Effector memory CD4-positive, alpha-beta T cell (primary cell): ENCODE measurements around the gene OGFOD1.
"Not testable (repeated sequence)": the region's sequence is repeated elsewhere in the genome, so short reads cannot be mapped to it uniquely, and the experiment has no call there.

ENCODE experiments used
- DNase-seq, 3 donors: peaks; one replicate each; pipeline ENCODE4 v3.0.0-alpha.2; 2020
- H3K27ac ChIP-seq: 2 replicates; pipeline ENCODE4 v1.7.0; 2013; ENCODE audit warnings: mild to moderate bottlenecking, low read length, moderate library complexity; ENCODE audit not compliant: insufficient read depth, poor library complexity, severe bottlenecking
- H3K27me3 ChIP-seq: replicated peaks from 2 replicates; pipeline ENCODE4 v1.7.0; 2013; ENCODE audit warnings: mild to moderate bottlenecking, low read length; ENCODE audit not compliant: insufficient read depth, control insufficient read depth, poor library complexity, severe bottlenecking
- H3K36me3 ChIP-seq: 2 replicates; pipeline ENCODE4 v1.7.0; 2013; ENCODE audit warnings: mild to moderate bottlenecking, low read length, moderate library complexity; ENCODE audit not compliant: control insufficient read depth, insufficient read depth
- H3K4me1 ChIP-seq: 2 replicates; pipeline ENCODE4 v1.7.0; 2013; ENCODE audit warnings: low read length, mild to moderate bottlenecking; ENCODE audit not compliant: control insufficient read depth, insufficient read depth, poor library complexity, severe bottlenecking
- H3K4me3 ChIP-seq: 2 replicates; pipeline ENCODE4 v1.7.0; 2013; ENCODE audit warnings: low read length, low read depth, mild to moderate bottlenecking; ENCODE audit not compliant: insufficient read depth, poor library complexity, severe bottlenecking
- H3K9me3 ChIP-seq: 2 replicates; pipeline ENCODE4 v1.7.0; 2013; ENCODE audit warnings: mild to moderate bottlenecking, low read length, moderate library complexity; ENCODE audit not compliant: control insufficient read depth

Gene OGFOD1

DNA sequence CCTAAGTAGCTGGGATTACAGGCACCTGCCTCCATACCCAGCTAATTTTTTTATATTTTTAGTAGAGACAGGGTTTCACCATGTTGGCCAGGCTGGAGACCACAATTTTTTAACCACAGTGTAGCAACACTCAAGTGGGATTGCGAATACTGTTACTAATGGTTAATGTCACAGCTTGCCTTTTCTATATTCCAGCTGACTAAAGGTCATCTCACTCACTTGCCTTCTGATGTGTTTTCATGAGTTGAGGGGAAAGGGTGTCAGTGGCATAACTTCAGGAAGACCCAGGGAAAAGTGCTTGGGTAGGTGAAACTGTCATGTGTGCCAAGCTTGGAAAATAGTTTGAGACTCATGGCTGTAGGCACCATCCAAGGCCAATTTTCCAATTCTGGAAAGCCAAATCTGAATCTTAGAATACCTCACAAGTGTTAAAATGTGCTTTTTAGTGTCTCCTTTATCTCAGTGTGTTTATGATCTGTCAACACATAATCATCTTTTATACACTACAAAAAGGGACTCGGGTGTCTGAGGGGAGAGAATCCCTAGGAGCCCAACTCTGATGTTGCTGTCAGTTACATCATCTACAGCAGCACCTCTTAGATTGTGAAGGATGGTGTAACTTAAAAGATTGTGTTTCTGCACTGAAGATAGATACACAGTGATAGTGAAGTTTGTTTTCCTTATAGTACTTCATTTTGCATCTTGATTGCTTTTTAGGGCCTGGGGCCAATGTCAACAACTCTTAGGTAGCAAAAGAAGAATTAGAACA, 27.1 kb downstream of the OGFOD1 start:
- no peaks in the 10 kb centered on the region for H3K9me3 ChIP-seq
- H3K27ac ChIP-seq, result no peak overlapping the region
- H3K4me3 ChIP-seq, result no peak overlapping the region
- no peaks in the 10 kb centered on the region for H3K4me1 ChIP-seq
- DNase-seq, result no peak
- peaks cover 42% of the 10 kb centered on the region for H3K36me3 ChIP-seq
- H3K27me3 ChIP-seq, result no peaks in the 10 kb centered on the region

DNA sequence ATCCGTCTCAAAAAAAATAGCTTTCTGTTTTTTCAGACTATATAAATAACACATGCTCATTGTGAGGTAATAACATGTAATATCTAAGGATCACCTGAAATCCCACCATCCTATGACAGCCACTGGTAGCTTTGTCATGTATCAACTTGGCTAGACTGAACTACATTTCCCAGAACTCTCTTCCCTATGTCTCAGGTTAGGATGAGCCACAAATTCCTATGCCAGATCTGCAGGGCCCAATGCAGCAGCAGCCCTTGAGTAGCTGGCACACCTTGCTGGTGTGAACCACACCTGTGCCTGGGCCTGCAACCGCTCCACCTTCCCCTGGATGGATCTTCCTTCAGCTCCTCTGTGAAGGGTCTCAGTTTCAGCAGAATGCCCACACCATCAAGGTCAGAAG, 28.1 kb downstream of the OGFOD1 start:
- Histone ChIP-seq H3K4me3 (no peak overlapping the region), H3K27ac (no peak overlapping the region), H3K27me3 (no peaks in the 10 kb centered on the region), H3K36me3 (peaks cover 40% of the 10 kb centered on the region), H3K9me3 (no peaks in the 10 kb centered on the region), H3K4me1 (no peaks in the 10 kb centered on the region)
- no peak for DNase-seq

DNA sequence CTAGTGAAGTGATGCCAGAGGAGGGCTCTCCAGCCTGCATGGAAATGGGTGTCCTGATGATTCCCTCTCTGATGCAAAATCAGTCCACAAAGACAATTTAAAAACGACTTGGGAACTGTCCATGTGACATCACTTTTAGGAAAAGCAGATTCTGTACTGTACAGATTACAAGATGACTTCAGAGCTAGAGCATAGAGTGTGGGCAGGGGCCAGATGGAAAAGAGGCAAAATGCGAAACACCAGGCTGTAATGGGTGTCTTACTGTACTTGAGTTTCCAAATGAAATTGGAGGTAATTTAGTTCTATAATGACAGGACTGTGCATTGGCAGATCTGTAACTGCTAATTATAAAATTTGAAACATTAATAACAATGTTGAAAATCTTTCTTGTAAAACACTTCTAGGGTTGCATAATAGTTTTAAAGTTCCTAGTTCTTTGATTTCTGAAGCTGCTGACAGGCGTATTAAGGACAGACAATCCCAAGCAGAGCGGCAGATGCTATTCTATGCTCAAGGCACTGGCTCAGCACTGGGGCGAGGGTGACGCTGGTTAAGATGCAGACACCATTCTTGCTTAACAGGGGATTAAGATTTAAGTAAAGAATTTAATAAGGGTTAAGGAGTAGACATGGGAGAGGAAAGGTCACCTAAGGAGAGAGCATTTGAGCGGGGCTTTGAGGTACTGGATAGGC, 29.6 kb downstream of the OGFOD1 start:
- Histone ChIP-seq H3K36me3 (peaks cover 28% of the 10 kb centered on the region), H3K27me3 (no peaks in the 10 kb centered on the region), H3K27ac (no peak overlapping the region), H3K9me3 (no peaks in the 10 kb centered on the region), H3K4me3 (no peak overlapping the region), H3K4me1 (no peaks in the 10 kb centered on the region)
- no peak for DNase-seq

DNA sequence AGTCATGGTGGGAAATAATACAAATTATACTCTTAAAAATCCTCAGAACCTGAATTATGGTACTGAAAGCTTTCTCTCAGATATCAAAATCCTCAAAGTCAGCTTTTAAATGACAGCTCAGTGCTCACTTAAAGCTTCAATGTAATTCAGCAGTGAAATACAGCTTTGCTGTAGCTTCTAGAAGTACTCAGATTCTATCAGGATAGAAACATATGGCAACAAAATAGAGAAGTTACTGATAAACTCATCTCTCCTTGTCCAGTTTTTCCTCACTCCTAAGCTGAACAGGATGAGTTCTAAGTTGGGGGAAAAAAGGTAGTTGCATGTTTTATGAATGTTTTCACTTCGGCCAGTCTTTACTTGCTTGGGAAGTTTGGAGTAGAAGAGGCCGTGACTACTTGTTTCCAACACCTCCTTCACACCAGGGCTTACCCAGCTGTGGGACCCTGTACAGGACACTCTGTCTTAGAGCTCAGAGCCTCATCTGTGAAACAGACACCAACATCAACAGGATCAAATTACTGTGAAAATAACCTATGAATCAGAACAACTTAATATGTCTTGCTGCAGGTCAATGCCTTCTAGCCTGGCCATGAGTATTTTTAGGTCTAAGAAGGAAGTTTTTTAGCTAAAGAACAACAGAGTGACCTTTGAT, 30.2 kb downstream of the OGFOD1 start:
- DNase-seq, result no peak
- H3K36me3 ChIP-seq, result peaks cover 21% of the 10 kb centered on the region
- H3K4me1 ChIP-seq, result no peaks in the 10 kb centered on the region
- H3K27ac ChIP-seq, result no peak overlapping the region
- no peaks in the 10 kb centered on the region for H3K9me3 ChIP-seq
- no peak overlapping the region for H3K4me3 ChIP-seq
- H3K27me3 ChIP-seq, result no peaks in the 10 kb centered on the region

DNA sequence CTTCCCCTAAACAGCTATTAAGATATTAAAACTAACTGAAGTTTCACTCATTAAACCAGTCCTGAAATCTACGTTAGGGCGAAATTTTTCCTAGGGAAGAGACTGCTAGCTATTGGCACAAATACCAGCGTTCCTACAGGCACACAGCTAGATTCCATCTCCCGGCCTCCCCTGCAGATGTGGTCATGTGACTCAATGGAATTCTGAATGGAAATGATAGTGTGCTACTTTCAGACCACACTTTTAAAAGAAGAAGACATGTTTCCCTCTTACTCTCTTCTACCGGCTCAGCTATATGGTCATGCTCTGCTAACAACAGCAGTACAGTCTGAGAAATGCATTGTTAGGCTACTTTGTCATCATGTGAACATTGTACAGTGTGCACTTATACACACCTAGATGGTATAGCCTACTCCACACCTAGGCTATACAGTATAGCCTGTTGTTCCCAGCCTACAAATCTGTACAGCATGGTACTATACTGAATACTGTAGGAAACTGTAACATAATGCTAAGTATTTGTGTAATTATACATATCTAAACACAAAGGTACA, 31.4 kb downstream of the OGFOD1 start:
- Histone ChIP-seq H3K4me1 (no peaks in the 10 kb centered on the region), H3K27me3 (no peaks in the 10 kb centered on the region), H3K27ac (no peak overlapping the region), H3K4me3 (no peak overlapping the region), H3K36me3 (peaks cover 14% of the 10 kb centered on the region), H3K9me3 (no peaks in the 10 kb centered on the region)
- no peak for DNase-seq

DNA sequence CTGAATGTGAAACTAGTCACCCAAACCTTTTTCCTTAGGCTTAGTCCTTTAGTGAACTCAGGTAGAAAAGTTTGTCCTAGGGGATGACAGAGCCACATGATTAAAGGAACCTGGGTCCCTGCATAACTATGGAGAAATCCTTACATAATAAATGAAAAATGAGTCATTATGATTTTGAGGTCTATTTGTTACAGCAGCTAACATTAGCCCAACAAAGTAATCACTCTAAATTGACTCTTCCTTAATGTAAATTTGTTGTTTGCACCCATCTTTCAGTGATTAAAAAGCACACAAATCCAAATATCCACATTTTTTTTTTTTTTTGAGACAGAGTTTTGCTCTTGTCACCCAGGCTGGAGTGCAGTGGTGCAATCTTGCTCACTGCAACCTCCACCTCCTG, 32.0 kb downstream of the OGFOD1 start:
- H3K9me3 ChIP-seq, result no peaks in the 10 kb centered on the region
- no peak overlapping the region for H3K4me3 ChIP-seq
- peaks cover 11% of the 10 kb centered on the region for H3K36me3 ChIP-seq
- no peaks in the 10 kb centered on the region for H3K27me3 ChIP-seq
- no peak for DNase-seq
- H3K4me1 ChIP-seq, result no peaks in the 10 kb centered on the region
- no peak overlapping the region for H3K27ac ChIP-seq

DNA sequence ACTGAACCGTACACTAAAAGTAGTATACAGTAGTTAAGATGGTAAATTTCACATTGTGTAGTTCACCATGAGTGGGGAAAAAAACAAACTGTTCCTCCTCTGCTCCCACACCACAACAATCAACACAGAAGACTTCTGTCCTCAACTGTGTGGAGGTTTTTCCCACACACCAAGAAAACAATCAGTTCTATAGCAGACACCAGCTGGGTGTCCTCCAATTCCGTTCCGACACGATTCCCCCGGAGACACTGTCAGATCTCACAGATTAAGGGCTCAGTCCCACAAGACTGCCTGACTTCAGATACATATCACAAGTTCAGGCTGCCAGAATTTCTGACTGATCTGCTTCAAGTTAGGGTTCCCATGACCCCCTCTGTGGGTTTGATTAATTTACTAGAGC, 36.7 kb downstream of the OGFOD1 start:
- H3K36me3 ChIP-seq, result peaks cover 6% of the 10 kb centered on the region
- no peaks in the 10 kb centered on the region for H3K27me3 ChIP-seq
- H3K27ac ChIP-seq, result no peak overlapping the region
- no peak for DNase-seq
- H3K4me3 ChIP-seq, result no peak overlapping the region
- no peaks in the 10 kb centered on the region for H3K4me1 ChIP-seq
- no peaks in the 10 kb centered on the region for H3K9me3 ChIP-seq

DNA sequence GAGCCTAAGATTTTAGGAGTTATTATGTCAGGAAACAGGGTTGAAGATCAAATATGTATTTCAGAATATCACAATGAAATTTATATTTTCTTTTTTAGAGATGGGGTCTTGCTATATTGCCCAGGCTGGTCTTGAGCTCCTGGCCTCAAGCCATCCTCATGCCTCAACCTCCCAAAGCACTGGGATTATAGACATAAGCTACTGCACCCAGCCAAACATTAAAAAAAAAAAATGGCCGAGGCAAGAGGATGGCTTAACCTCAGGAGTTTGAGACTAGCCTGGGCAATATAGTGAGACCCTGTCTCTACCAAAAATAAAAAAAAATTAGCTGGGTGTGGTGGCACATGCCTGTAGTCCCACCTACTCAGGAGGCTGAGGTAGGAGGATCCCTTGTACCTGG, 37.5 kb downstream of the OGFOD1 start:
- not testable (repeated sequence) for H3K4me1 ChIP-seq, H3K9me3 ChIP-seq, H3K27ac ChIP-seq, H3K27me3 ChIP-seq, H3K36me3 ChIP-seq, DNase-seq, H3K4me3 ChIP-seq

DNA sequence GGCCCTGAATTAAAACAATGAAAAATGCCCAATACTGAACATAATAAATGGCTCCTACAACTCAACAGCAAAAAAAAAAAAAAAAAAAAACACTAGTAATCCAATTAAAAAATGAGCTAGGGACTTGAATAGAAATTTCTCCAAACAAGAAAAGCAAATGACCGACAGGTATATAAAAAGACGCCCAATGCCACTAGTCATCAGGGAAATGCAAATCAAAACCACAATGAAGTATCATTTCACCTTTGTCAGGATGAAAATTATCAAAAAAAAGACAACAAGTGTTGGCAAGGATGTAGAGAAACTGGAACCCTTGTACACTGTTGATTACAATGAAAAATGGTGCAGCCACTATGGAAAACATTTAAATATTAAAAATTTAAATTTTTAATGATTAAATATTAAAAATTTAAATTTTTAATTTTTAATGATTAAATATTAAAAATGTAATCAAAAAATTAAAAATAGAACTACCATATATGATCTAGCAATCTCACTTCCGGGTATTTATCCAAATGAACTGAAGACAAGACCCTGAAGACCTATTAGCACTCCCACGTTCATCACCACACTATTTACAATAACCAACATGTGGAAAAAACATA, 40.4 kb downstream of the OGFOD1 start:
- no peak overlapping the region for H3K27ac ChIP-seq
- no peaks in the 10 kb centered on the region for H3K9me3 ChIP-seq
- H3K4me1 ChIP-seq, result no peaks in the 10 kb centered on the region
- H3K4me3 ChIP-seq, result no peak overlapping the region
- no peaks in the 10 kb centered on the region for H3K27me3 ChIP-seq
- DNase-seq, result no peak
- peaks cover 4% of the 10 kb centered on the region for H3K36me3 ChIP-seq
